ENCODE results near the gene TRIM72.

DNA sequence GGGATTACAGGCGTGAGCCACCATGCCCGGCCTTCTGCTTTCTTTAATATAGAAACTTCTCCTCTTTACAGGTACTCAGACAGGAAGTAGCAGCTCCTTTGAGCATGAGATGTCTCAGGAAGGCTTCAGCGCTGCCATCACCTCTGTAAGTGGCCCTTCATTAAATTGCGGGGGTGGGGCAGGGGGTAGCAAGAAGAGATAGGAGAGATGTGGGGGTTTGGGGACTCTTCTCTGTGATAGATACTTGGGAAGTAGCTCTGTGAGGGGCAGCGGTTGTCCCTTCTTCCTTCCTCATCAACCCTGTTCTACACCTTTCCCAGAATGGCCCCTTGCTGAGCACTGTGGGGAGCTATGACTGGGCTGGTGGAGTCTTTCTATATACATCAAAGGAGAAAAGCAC is 62.7 kb downstream of the TRIM72 start:
- TF ChIP-seq, protein P1, sequence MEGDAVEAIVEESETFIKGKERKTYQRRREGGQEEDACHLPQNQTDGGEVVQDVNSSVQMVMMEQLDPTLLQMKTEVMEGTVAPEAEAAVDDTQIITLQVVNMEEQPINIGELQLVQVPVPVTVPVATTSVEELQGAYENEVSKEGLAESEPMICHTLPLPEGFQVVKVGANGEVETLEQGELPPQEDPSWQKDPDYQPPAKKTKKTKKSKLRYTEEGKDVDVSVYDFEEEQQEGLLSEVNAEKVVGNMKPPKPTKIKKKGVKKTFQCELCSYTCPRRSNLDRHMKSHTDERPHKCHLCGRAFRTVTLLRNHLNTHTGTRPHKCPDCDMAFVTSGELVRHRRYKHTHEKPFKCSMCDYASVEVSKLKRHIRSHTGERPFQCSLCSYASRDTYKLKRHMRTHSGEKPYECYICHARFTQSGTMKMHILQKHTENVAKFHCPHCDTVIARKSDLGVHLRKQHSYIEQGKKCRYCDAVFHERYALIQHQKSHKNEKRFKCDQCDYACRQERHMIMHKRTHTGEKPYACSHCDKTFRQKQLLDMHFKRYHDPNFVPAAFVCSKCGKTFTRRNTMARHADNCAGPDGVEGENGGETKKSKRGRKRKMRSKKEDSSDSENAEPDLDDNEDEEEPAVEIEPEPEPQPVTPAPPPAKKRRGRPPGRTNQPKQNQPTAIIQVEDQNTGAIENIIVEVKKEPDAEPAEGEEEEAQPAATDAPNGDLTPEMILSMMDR (IDR thresholded peaks at IDR 0.05): no peak
- TF ChIP-seq, protein P2, sequence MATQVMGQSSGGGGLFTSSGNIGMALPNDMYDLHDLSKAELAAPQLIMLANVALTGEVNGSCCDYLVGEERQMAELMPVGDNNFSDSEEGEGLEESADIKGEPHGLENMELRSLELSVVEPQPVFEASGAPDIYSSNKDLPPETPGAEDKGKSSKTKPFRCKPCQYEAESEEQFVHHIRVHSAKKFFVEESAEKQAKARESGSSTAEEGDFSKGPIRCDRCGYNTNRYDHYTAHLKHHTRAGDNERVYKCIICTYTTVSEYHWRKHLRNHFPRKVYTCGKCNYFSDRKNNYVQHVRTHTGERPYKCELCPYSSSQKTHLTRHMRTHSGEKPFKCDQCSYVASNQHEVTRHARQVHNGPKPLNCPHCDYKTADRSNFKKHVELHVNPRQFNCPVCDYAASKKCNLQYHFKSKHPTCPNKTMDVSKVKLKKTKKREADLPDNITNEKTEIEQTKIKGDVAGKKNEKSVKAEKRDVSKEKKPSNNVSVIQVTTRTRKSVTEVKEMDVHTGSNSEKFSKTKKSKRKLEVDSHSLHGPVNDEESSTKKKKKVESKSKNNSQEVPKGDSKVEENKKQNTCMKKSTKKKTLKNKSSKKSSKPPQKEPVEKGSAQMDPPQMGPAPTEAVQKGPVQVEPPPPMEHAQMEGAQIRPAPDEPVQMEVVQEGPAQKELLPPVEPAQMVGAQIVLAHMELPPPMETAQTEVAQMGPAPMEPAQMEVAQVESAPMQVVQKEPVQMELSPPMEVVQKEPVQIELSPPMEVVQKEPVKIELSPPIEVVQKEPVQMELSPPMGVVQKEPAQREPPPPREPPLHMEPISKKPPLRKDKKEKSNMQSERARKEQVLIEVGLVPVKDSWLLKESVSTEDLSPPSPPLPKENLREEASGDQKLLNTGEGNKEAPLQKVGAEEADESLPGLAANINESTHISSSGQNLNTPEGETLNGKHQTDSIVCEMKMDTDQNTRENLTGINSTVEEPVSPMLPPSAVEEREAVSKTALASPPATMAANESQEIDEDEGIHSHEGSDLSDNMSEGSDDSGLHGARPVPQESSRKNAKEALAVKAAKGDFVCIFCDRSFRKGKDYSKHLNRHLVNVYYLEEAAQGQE (IDR thresholded peaks at IDR 0.05; ENCODE audit: insufficient read depth in 1 of 2, low read depth in 2 of 2, low read length in 1 of 2): no peak
- TF ChIP-seq POLR2AphosphoS5 (IDR thresholded peaks at IDR 0.05; ENCODE audit: low read depth, low read length) (no peak), SIN3A (IDR thresholded peaks at IDR 0.05; ENCODE audit: borderline replicate concordance, insufficient read depth, low read depth, low read length) (no peak), TCF7L2 (IDR thresholded peaks at IDR 0.05; ENCODE audit: low read depth, low read length) (no peak)
